Measurements from ENCODE around the gene ALKBH2.

Gene ALKBH2

DNA sequence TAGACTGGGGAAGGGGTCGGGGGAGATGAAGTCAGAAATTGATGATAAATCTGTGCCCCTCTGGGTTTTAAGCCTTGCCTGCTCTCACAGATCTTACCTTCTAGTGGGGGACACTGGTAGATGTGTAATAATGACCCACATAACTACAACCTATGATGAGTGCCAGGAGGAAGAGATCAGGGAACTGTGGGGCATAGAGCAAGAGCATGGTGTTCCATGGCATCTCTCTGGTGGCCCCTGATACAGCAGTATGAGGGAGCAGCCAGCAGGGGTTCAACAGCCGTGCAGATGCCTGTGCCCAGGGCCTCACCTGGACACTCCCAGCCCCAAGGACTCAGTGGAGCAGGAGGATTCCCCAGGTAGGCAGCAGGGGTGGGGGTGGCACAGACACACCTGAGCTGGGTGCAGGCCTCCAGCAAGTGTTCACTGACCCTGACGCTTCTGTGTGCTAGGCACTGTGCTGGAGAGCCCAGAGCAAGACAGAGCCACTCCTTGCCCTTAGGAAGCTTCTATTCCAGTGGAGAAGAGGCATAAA, 28.1 kb upstream of the ALKBH2 start:
- TF ChIP-seq, protein P1, sequence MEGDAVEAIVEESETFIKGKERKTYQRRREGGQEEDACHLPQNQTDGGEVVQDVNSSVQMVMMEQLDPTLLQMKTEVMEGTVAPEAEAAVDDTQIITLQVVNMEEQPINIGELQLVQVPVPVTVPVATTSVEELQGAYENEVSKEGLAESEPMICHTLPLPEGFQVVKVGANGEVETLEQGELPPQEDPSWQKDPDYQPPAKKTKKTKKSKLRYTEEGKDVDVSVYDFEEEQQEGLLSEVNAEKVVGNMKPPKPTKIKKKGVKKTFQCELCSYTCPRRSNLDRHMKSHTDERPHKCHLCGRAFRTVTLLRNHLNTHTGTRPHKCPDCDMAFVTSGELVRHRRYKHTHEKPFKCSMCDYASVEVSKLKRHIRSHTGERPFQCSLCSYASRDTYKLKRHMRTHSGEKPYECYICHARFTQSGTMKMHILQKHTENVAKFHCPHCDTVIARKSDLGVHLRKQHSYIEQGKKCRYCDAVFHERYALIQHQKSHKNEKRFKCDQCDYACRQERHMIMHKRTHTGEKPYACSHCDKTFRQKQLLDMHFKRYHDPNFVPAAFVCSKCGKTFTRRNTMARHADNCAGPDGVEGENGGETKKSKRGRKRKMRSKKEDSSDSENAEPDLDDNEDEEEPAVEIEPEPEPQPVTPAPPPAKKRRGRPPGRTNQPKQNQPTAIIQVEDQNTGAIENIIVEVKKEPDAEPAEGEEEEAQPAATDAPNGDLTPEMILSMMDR (IDR thresholded peaks at IDR 0.05; ENCODE audit: insufficient read depth, missing control alignments) = no peak
- FAIRE-seq (no peak), DNase-seq (ENCODE audit: insufficient read length, low spot score) (no peak)

DNA sequence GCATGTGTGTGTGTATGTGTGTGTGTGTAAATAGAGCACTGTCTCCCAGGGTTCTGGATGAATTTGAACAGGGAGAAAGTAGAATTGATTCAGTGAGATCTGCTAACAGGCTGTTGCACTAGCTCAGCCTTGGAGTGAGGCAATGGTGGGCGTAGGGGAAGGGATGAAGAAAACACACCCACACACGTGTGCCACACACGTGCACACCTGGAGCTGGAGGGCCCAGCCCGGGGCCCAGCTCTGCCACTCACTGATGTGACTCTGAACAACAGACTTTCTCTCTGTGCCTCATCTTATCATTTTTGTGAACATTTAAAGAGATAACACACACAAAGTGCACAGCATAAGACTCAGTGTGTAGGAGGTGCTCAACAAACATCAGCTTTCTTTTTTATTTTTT, 27.3 kb upstream of the ALKBH2 start:
- TF ChIP-seq, protein P1 (IDR thresholded peaks at IDR 0.05; ENCODE audit: insufficient read depth, missing control alignments) = no peak
- DNase-seq (ENCODE audit: insufficient read length, low spot score) = no peak
- FAIRE-seq = no peak

DNA sequence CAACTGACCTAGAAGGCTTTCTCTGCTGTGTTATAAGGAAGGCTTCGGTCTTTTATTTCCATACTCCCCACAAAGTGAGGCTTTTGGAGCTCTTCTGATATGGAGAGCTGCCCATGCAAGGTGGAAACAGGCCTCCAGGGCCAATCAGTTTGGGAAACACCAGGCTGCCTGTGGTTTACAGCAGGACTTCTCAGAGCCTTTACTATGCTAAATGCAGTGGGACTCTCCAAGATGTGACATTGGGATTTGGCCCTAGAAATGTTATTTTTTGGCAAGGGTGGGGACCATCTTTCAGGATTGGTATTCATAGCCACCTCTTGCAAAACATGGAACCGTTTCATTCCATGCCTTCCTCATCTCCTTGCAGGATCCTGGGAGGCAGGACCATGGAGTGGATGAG, 26.8 kb upstream of the ALKBH2 start:
- no peak for FAIRE-seq
- TF ChIP-seq, protein P1 (IDR thresholded peaks at IDR 0.05; ENCODE audit: insufficient read depth, missing control alignments) = no peak

DNA sequence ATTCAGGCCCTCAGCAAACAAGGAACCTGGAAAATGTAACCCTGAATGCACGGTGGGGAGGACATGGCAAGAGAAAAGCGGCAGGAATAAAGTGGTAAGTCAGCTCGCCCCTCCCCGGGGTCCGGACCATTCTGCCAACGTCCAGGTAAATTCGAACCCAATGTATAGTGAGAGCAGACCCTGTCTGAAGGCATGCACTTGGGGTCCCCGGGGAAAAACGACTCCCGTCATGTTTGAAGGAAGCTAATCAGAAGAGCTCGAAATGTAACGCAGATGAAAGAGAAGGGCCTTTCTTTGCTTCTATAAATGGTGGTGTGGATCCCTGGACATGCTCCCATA, 23.3 kb upstream of the ALKBH2 start:
- no peak for DNase-seq (ENCODE audit: insufficient read length, low spot score)
- TF ChIP-seq, protein P1 (IDR thresholded peaks at IDR 0.05; ENCODE audit: insufficient read depth, missing control alignments) = no peak
- no peak for FAIRE-seq

More for the DNA sequence above, 26.8 kb upstream of the ALKBH2 start:
- no peak for DNase-seq (ENCODE audit: insufficient read length, low spot score)

- TF ChIP-seq, protein P1 (IDR thresholded peaks at IDR 0.05; ENCODE audit: insufficient read depth, missing control alignments) = no peak
- DNase-seq (ENCODE audit: insufficient read length, low spot score) (no peak), FAIRE-seq (no peak)
Measured at GRCh38 chr12:109115758-109116610, 22.7 kb upstream of the ALKBH2 start, which contains the start of gene ACACB. Gene ACACB, plus strand, starts transcription at chr12:109116587. Its CDS starts 22,819 bp downstream, at chr12:109139406.

DNA sequence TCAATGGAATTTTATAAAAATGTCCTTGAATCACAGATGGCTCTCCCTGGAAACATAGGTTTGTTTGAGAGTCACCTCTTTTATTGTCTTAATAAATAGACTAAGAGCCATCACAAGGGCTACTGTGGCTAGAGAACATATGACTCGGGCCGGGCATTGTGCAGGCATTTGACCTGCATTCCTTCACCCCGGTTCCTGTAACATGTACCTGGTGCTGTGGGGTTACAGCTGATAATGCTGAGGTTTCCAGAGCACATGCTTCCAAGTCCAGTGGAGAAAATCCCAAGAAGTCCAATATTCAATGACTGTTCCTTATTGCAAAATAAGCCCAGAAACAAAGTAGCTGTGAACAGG, 22.1 kb upstream of the ALKBH2 start:
- FAIRE-seq (no peak), DNase-seq (ENCODE audit: insufficient read length, low spot score) (no peak)
- TF ChIP-seq, protein P1 (IDR thresholded peaks at IDR 0.05; ENCODE audit: insufficient read depth, missing control alignments) = no peak

DNA sequence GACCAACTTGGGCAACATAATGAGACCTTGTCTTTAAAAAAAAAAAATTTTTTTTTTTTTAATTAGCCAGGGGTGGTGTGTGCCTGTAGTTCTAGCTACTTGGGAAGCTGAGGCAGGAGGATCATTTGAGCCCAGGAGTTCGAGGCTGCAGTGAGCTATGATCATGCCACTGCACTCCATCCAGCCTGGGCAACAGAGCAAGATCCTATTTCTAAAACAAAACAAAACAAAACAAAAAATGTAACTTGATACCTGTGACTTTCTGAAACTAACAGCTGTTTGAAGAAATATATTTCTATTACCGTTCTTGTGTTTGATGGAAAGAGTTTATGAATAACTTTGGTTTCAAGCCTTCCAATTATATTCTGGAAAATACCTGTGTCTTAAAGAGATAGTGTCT, 21.4 kb upstream of the ALKBH2 start:
- DNase-seq (ENCODE audit: insufficient read length, low spot score) (no peak), FAIRE-seq (no peak)
- TF ChIP-seq, protein P1 (IDR thresholded peaks at IDR 0.05; ENCODE audit: insufficient read depth, missing control alignments) = no peak

All from D721Med (cell line).